K562 (cell line): ENCODE measurements around the gene PSAP. TPM values are rescaled to one million over a fixed set of nuclear protein-coding genes. Genes with fewer than 3 reads are reported as not detected.

ENCODE experiments used
- ATAC-seq: fragments of 200-7000 bp; cut with Tn5 transposase; 3 replicates; pipeline ENCODE4 v1.9.1; 2020; ENCODE audit warnings: moderate library complexity
- BruUV-seq: library from RNA; stranded (reverse); fragments of 400-500 nt; replicated peaks from 2 replicates; lab custom pipeline; 2021; lab: Mats Ljungman, UMichigan
- CTCF ChIA-PET: fragments of 300-600 bp; formaldehyde crosslinking; extraction: SDS; loops from one replicate; lab custom pipeline; 2021; ENCODE audit warnings: low intra/inter-chr PET ratio; lab: Yijun Ruan, JAX
- POLR2A ChIA-PET: fragments of 300-600, 350-650 bp; sonication (Branson Sonifier 250); formaldehyde crosslinking; extraction: SDS; loops from one replicate; lab custom pipeline; 2021; ENCODE audit warnings: antibody characterized with exemption, inconsistent platforms; lab: Yijun Ruan, JAX
- DNase-seq, 4 experiments: peaks; one replicate each; pipeline versions ENCODE4 v3.0.0 to v3.0.0-alpha.2; 2011 to 2018; ENCODE audit warnings: low spot score in 3 of 4, mixed read lengths in 3 of 4; ENCODE audit errors: extremely low read depth in 1 of 4
- FAIRE-seq: peaks from 2 replicates; lab custom pipeline; 2011; peaks lifted over from hg19 to GRCh38; lab: Jason Lieb, UNC
- H2AFZ ChIP-seq: 2 replicates; pipeline ENCODE4 v1.6.0; 2011; ENCODE audit warnings: low read depth, low read length, control low read depth, inconsistent platforms
- H3K27ac ChIP-seq: fragments of 200-600 bp; 3 replicates; pipeline ENCODE4 v1.8.0; 2011; ENCODE audit warnings: low read depth, mild to moderate bottlenecking, control low read depth, inconsistent platforms, low read length, moderate library complexity, mixed read lengths; ENCODE audit errors: extremely low read depth
- H3K27me3 ChIP-seq, 2 experiments: fragments of 300-600 bp in 1 of 2; 2 replicates in 1 of 2; 3 replicates in 1 of 2; pipeline versions ENCODE4 v1.6.0 to v1.8.0; 2011; ENCODE audit warnings: inconsistent platforms in 2 of 2, low read length in 2 of 2, mild to moderate bottlenecking in 1 of 2, mixed read lengths in 1 of 2, moderate library complexity in 1 of 2; ENCODE audit not compliant: control insufficient read depth in 2 of 2, insufficient read depth in 2 of 2
- H3K36me3 ChIP-seq: fragments of 300-600 bp; 3 replicates; pipeline ENCODE4 v1.8.0; 2011; ENCODE audit warnings: mild to moderate bottlenecking, low read length, inconsistent platforms; ENCODE audit not compliant: control insufficient read depth, insufficient read depth
- H3K4me1 ChIP-seq, 2 experiments: fragments of 200-600 bp in 1 of 2; replicated peaks in 1 of 2; 2 replicates in 1 of 2; 3 replicates in 1 of 2; pipeline versions ENCODE4 v1.5.1 to v1.8.0; 2011; ENCODE audit warnings: inconsistent platforms in 2 of 2, low read length in 2 of 2, mild to moderate bottlenecking in 1 of 2, mixed read lengths in 1 of 2, moderate library complexity in 1 of 2; ENCODE audit not compliant: control insufficient read depth in 2 of 2, insufficient read depth in 2 of 2
- H3K4me2 ChIP-seq: 2 replicates; pipeline ENCODE4 v1.6.1; 2011; ENCODE audit warnings: low read length, control low read depth, inconsistent platforms, mixed read lengths; ENCODE audit not compliant: insufficient read depth
- H3K4me3 ChIP-seq: fragments of 200-600 bp; sonication (generic), shearing (Covaris generic); 2 replicates; pipeline ENCODE4 v1.5.1; 2016; ENCODE audit warnings: control low read depth, inconsistent platforms
- H3K79me2 ChIP-seq: fragments of 200-600 bp; 3 replicates; pipeline ENCODE4 v1.8.0; 2011; ENCODE audit warnings: low read length, inconsistent platforms; ENCODE audit not compliant: control insufficient read depth, insufficient read depth
- H3K9ac ChIP-seq, 2 experiments: 2 replicates each; pipeline versions ENCODE4 v1.6.0 to v1.6.1; 2011; ENCODE audit warnings: low read depth in 2 of 2, low read length in 2 of 2, control low read depth in 1 of 2, inconsistent platforms in 1 of 2, mild to moderate bottlenecking in 1 of 2, mixed read lengths in 1 of 2; ENCODE audit not compliant: insufficient read depth in 1 of 2
- H3K9me1 ChIP-seq: one replicate; pipeline ENCODE4 v1.6.0; 2011; ENCODE audit warnings: inconsistent platforms, mild to moderate bottlenecking, low read length, moderate library complexity; ENCODE audit not compliant: control insufficient read depth, insufficient read depth
- H3K9me3 ChIP-seq: replicated peaks from 2 replicates; pipeline ENCODE4 v1.5.1; 2011; ENCODE audit warnings: low read depth, low read length, inconsistent platforms; ENCODE audit not compliant: control insufficient read depth, insufficient read depth
- H4K20me1 ChIP-seq: replicated peaks from 2 replicates; pipeline ENCODE4 v1.6.1; 2011; ENCODE audit warnings: low read length, inconsistent platforms, mixed read lengths; ENCODE audit not compliant: control insufficient read depth, insufficient read depth
- CHCHD3 ChIP-seq: fragments of 250-450 bp; sonication (Bioruptor Pico); IDR thresholded peaks from 2 replicates; pipeline ENCODE4 v2.1.2; 2022; ENCODE audit warnings: mild to moderate bottlenecking
- CREB3 ChIP-seq: fragments of 450-650 bp; conservative IDR thresholded peaks from 2 replicates; pipeline ENCODE4 v1.6.1; 2016; ENCODE audit warnings: missing genetic modification characterization, low read depth, mild to moderate bottlenecking, missing compliant biosample characterization, moderate library complexity
- DPF2 ChIP-seq: fragments of 450-650 bp; IDR thresholded peaks from 2 replicates; pipeline ENCODE4 v1.6.1; 2016
- E2F6 ChIP-seq, 2 experiments: IDR thresholded peaks; 2 replicates each; pipeline ENCODE4 v1.6.1; 2011; ENCODE audit warnings: borderline replicate concordance in 1 of 2, control low read depth in 1 of 2, low read depth in 1 of 2, low read length in 1 of 2, mild to moderate bottlenecking in 1 of 2, mixed read lengths in 1 of 2, moderate library complexity in 1 of 2; ENCODE audit not compliant: insufficient read depth in 1 of 2, insufficient read length in 1 of 2, poor library complexity in 1 of 2, severe bottlenecking in 1 of 2; ENCODE audit errors: extremely low read depth in 1 of 2
- MTF1 ChIP-seq: fragments of 250-450 bp; sonication (Bioruptor Pico); IDR thresholded peaks from 2 replicates; pipeline ENCODE4 v1.9.0; 2021; ENCODE audit warnings: moderate library complexity, mild to moderate bottlenecking, inconsistent platforms, borderline replicate concordance
- MYBL2 ChIP-seq, 2 experiments: fragments of 450-650 bp in 1 of 2; sonication (generic) in 1 of 2; formaldehyde crosslinking in 1 of 2; IDR thresholded peaks; 2 replicates each; pipeline versions ENCODE4 v1.6.1 to v1.8.1; 2017 to 2022; ENCODE audit warnings: borderline replicate concordance in 1 of 2, inconsistent platforms in 1 of 2, low read depth in 1 of 2, mild to moderate bottlenecking in 1 of 2, missing genetic modification reagents in 1 of 2, moderate library complexity in 1 of 2
- NELFE ChIP-seq: IDR thresholded peaks from 2 replicates; pipeline ENCODE4 v1.6.1; 2011; ENCODE audit warnings: mild to moderate bottlenecking; ENCODE audit not compliant: insufficient read depth, insufficient read length
- PHF21A ChIP-seq: fragments of 450-650 bp; IDR thresholded peaks from 2 replicates; pipeline ENCODE4 v1.6.1; 2017; ENCODE audit warnings: low read depth, borderline replicate concordance
- POLR2A ChIP-seq: fragments of 450-650 bp; conservative IDR thresholded peaks from 2 replicates; pipeline ENCODE4 v1.6.1; 2016
- PTBP1 ChIP-seq: fragments of 200-400 bp; formaldehyde crosslinking; IDR thresholded peaks from 2 replicates; pipeline ENCODE4 v1.6.1; 2017; ENCODE audit warnings: low read depth, low read length
- PTRF ChIP-seq: fragments of 450-650 bp; IDR thresholded peaks from 2 replicates; pipeline ENCODE4 v1.6.1; 2016; ENCODE audit warnings: mild to moderate bottlenecking, missing genetic modification characterization, missing compliant biosample characterization
- TAF15 ChIP-seq: fragments of 200-400 bp; formaldehyde crosslinking; IDR thresholded peaks from 2 replicates; pipeline ENCODE4 v1.6.1; 2017; ENCODE audit warnings: mild to moderate bottlenecking, low read depth, low read length, moderate library complexity
- TEAD2 ChIP-seq: fragments of 450-650 bp; IDR thresholded peaks from 2 replicates; pipeline ENCODE4 v1.6.1; 2016; ENCODE audit warnings: missing genetic modification characterization, control low read depth, missing compliant biosample characterization
- ZNF24 ChIP-seq: fragments of 450-650 bp; IDR thresholded peaks from 2 replicates; pipeline ENCODE4 v1.6.1; 2016
- ZNF766 ChIP-seq: fragments of 200-800 bp; sonication (Bioruptor generic); conservative IDR thresholded peaks from 2 replicates; pipeline ENCODE4 v1.6.1; 2016; ENCODE audit warnings: missing genetic modification characterization, missing compliant biosample characterization
- ZNF79 ChIP-seq: fragments of 250-450 bp; sonication (Bioruptor Pico); IDR thresholded peaks from 2 replicates; pipeline ENCODE4 v1.4.0; 2020; ENCODE audit warnings: low read depth, mild to moderate bottlenecking, moderate library complexity
- ZZZ3 ChIP-seq: fragments of 450-650 bp; IDR thresholded peaks from 2 replicates; pipeline ENCODE4 v1.6.1; 2016; ENCODE audit warnings: antibody characterized with exemption, mild to moderate bottlenecking, moderate library complexity
- WGBS: fragments of 100-300 bp; shearing (Covaris generic); methylation state at CpG from one replicate; pipeline ENCODE4 v1.1.6; 2016; ENCODE audit warnings: low coverage, mixed read lengths; ENCODE audit not compliant: insufficient coverage; ENCODE audit errors: missing lambda C conversion rate; 5-methylcytosine and 5-hydroxymethylcytosine counted together
- in situ Hi-C: fragments of 300-500 bp; cut with MboI; formaldehyde crosslinking; loops from 4 replicates; pipeline ENCODE4 v1.15.0; 2018; ENCODE audit warnings: inconsistent platforms, mixed read lengths
- intact Hi-C: fragments of 100-400 bp; cut with micrococcal nuclease; formaldehyde crosslinking; loops from 2 replicates; pipeline ENCODE4 v1.14.2; 2022
- polyA plus RNA-seq, 8 experiments: library from polyadenylated mRNA; depleted of rRNA in 4 of 8; stranded (reverse) in 5 of 8; unstranded in 3 of 8; fragments of >200 nt; fragmentation: Nextera tagmentation in 2 of 8; fragmentation: Illumina TruSeq in 1 of 8; extraction: Ambion mirVana in 2 of 8; extraction: Trizol in 1 of 8; gene quantifications; 2 replicates each; pipeline versions ENCODE4 v1.2.1 to v1.2.3, GENCODE V29; 2011 to 2014; ENCODE audit warnings: inconsistent platforms in 1 of 8, missing spikeins in 1 of 8
- total RNA-seq, 7 experiments: library from RNA; depleted of rRNA in 6 of 7; stranded (reverse); fragments of >200 nt in 6 of 7; fragmentation: Illumina TruSeq in 2 of 7; extraction: Trizol in 2 of 7; gene quantifications; 2 replicates each; pipeline versions ENCODE4 v1.2.1 to v1.2.3, GENCODE V29; 2011 to 2021; ENCODE audit warnings: low replicate concordance in 1 of 7
- TF ChIP-seq, protein P1 (sequence below): fragments of 450-650 bp; IDR thresholded peaks from 2 replicates; pipeline ENCODE4 v1.6.1; 2016; ENCODE audit warnings: borderline replicate concordance

The PSAP gene
- total and polyA plus RNA-seq, 9 of the 15 experiments (the other 6 are each of a cell fraction or from before 2014, with no cell fraction given): 245 to 700 (median 429) TPM

GRCh38 chr10:71882813-71883659 lies 32.0 kb upstream of the PSAP start:
- in situ Hi-C loops: no loop called here
- no TSS peak for BruUV-seq
- H3K79me2 ChIP-seq: no peaks in the 10 kb centered on the region
- intact Hi-C loops: no loop called here
- ChIA-PET CTCF (no interaction called here), POLR2A (interaction anchor here (0.6 to 1.8 kb wide), 13 partner anchors 9 to 120 kb away, joined by 3 to 11 read pairs (median 3); no protein-coding TSS in a partner anchor)
- H3K9ac ChIP-seq: peak overlapping the region; percentile 31 to 59; a peak in 3 of 4 replicates
- H2AFZ ChIP-seq: peak overlapping the region; percentile 81
- H3K4me1 ChIP-seq: peaks cover 23 to 33% of the 10 kb centered on the region in 2 experiments
- no peaks in the 10 kb centered on the region for H3K27me3 ChIP-seq
- H3K9me1 ChIP-seq: no peaks in the 10 kb centered on the region
- H3K4me2 ChIP-seq: peak overlapping the region; percentile 51
- ATAC-seq: peak; percentile 56
- no peaks in the 10 kb centered on the region for H3K36me3 ChIP-seq
- peak overlapping the region; percentile 40 for H3K27ac ChIP-seq
- FAIRE-seq: peak; percentile 87
- no peaks in the 10 kb centered on the region for H4K20me1 ChIP-seq
- no peaks in the 10 kb centered on the region for H3K9me3 ChIP-seq
- no peak overlapping the region for H3K4me3 ChIP-seq
- 16% methylated on average over 10 of the region's 10 CpGs for WGBS
- DNase-seq: peak in 3 of 4 experiments; percentile 48 to 77 (median 58)
- TF ChIP-seq PTRF (tag) (no peak), CHCHD3 (CRISPR knock-in tag) (no peak), PHF21A (no peak), POLR2A (no peak), ZNF766 (CRISPR knock-in tag) (peak; percentile 63; the same call in 1 of the 2 replicates), NELFE (no peak), ZNF79 (CRISPR knock-in tag) (no peak), DPF2 (peak; percentile 92), TEAD2 (tag) (peak; percentile 47; the same call in 1 of the 2 replicates), ZZZ3 (no peak), E2F6 (IDR thresholded peaks at IDR 0.05; ENCODE audit: borderline replicate concordance in 1 of 2, extremely low read depth in 1 of 2, insufficient read depth in 1 of 2, insufficient read length in 1 of 2, low read depth in 1 of 2, low read length in 1 of 2, poor library complexity in 1 of 2, severe bottlenecking in 1 of 2) (peak in 1 of 2 experiments; percentile 46), PTBP1 (no peak), ZNF24 (no peak), TAF15 (no peak), MYBL2 (IDR thresholded peaks at IDR 0.05; ENCODE audit: low read depth) (no peak), MYBL2 (CRISPR knock-in tag; IDR thresholded peaks at IDR 0.05; ENCODE audit: borderline replicate concordance) (no peak), CREB3 (tag) (peak; percentile 70; the same call in 1 of the 2 replicates), MTF1 (no peak)
- TF ChIP-seq, protein P1, sequence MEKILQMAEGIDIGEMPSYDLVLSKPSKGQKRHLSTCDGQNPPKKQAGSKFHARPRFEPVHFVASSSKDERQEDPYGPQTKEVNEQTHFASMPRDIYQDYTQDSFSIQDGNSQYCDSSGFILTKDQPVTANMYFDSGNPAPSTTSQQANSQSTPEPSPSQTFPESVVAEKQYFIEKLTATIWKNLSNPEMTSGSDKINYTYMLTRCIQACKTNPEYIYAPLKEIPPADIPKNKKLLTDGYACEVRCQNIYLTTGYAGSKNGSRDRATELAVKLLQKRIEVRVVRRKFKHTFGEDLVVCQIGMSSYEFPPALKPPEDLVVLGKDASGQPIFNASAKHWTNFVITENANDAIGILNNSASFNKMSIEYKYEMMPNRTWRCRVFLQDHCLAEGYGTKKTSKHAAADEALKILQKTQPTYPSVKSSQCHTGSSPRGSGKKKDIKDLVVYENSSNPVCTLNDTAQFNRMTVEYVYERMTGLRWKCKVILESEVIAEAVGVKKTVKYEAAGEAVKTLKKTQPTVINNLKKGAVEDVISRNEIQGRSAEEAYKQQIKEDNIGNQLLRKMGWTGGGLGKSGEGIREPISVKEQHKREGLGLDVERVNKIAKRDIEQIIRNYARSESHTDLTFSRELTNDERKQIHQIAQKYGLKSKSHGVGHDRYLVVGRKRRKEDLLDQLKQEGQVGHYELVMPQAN: no peak
